GM21447 (cell line): ENCODE measurements around the gene EDARADD.
"Not testable (repeated sequence)": the region's sequence is repeated elsewhere in the genome, so short reads cannot be mapped to it uniquely, and the experiment has no call there.

Experiments used
- ATAC-seq: cut with Tn5 transposase; IDR thresholded peaks from one replicate; pipeline ENCODE4 v1.9.1; 2021; ENCODE audit not compliant: unreplicated experiment

Gene EDARADD

DNA sequence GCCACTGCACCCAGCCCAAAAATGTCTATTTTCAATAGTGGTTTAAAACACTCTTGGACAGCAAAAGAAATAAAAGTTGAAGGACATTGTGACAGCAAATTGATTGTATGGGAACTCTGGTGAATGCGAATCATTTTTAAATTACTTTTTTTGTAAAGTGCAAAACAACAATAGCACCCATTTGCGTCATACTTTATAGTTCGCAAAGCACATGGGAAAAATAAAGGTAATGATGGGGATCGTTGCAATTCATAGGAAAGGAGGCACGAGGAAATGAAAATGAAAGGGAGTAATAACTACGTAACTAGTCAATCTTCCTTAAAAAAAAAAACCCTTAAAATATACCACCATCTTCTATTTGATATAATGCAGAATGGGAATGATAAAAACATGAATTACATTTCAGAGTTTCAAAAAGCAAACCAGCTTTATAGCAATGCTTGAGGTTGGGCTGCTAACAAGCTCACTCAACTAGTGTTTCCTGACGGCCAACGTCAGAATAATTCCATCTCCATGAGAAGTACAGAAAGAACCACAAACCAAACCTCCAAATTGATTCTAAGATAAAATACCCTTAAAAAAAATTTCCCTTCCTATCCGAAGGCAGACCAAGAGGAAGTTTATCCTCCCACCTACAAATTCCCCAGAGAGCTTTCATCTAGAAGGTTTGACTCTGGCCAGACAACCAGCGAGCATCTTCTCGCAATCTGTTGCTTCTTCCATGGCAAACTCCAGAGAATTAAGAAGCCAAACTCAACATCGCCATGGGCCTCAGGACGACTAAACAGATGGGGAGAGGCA lies at the start of gene EDARADD:
Gene EDARADD, plus strand, starts transcription at position 606 of the 801 bp plus-strand sequence. Its CDS starts 159 bp downstream, at position 765.
- no peak for ATAC-seq

DNA sequence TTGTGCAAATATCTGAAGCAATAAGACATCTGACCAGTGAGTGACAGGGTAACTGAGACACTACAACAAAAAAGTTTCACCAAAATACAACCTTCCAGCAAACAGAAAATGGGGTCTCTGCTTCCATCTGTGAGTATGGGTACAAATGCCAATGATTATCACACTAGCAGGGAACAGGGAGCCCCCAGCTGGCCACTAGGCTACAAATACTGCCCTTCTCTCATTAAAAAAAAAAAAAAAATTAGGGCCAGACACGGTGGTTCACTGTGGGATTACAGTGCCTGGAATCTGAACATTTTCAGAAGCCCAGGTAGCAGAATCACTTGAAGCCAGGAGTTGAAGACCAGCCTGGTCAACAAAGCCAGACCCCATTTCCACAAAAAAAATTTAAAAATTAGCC lies 48.4 kb upstream of the EDARADD start:
- no peak for ATAC-seq

DNA sequence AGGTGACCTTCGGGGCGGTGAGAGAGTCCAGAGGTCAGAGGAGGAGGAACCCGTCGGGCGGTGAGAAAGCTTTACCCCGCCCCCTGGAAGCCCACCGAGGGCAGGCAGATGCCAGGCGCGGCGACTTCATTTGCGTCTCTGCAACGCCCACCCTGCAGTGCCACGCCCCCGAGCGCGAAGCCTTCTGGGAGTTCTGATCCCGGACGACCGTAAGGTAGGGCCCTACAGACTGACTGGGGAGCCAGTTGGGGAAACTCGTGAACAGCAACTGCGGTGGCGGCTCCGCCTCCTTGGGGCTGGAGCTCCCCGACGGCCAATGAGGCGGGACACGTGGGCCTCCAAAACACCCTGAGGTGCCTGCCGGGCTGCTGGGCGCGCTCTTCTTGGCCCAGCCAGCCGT lies 46.0 kb upstream of the EDARADD start:
- no peak for ATAC-seq

DNA sequence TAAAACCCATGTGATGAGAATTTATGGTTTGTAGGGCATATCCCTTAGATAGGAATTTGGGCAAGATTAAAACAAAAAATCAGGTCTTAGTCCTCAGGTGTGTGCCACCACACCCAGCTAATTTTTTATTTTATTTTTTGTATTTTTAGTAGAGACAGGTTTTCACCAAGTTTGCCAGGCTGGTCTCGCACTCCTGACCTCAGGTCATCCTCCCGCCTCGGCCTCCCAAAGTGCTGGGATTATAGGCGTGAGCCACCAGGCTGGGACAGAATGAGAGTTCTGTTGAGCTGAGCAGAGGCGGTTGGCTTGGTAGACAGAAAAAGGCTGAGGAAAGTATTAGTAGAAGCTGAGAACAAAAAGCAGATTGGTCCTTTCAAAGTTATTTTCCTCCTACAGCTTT lies 43.8 kb upstream of the EDARADD start:
- ATAC-seq = no peak

DNA sequence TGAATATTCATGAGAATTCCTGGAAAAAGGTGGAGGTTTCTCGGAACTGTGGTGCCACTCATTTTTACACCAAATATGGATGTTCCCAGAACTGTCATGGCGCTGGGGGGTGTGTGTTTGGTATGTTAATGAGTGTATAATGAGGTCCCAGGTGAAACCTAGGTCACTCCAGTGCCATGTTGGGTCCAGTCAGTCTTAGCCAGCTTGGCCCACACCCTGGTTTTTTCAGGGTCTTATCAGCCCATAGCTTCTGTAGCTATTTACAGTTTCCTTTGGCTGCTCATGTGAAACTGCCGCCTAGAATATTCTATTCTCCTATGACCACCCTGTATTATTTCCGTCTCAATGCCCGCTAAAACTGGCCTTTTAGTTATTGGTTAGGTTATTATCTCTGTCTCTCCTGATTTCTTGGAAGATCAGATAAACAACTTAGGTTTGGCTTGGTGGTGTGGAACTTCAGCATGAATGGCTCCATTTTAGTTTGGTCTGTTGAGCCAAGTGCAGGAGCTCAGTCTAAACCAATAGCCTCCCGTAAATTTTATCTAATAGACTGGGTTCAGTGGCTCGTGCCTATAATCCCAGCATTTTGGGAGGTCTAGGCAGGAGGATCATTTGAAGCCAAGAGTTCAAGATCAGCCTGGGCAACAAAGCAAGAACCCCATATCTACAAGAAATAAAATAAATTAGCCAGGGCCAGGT lies 42.1 kb upstream of the EDARADD start:
- no peak for ATAC-seq

DNA sequence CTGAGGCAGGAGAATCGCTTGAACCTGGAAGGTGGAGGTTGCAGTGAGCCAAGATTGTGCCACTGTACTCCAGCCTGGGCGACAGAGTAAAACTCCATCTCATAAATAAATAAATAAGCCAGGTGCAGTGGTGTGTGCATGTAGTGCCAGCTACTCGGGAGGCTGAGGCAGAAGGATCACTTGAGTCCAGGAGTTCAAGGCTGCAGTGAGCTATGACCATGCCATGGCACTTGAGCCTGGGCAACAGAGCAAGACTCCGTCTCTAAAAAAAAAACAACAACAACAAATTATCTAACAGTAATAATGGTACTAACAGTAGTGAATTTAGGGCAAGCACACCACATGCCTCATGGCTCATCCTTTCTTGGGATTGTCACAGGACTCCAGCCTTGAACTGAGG lies 41.3 kb upstream of the EDARADD start:
- not testable (repeated sequence) for ATAC-seq

DNA sequence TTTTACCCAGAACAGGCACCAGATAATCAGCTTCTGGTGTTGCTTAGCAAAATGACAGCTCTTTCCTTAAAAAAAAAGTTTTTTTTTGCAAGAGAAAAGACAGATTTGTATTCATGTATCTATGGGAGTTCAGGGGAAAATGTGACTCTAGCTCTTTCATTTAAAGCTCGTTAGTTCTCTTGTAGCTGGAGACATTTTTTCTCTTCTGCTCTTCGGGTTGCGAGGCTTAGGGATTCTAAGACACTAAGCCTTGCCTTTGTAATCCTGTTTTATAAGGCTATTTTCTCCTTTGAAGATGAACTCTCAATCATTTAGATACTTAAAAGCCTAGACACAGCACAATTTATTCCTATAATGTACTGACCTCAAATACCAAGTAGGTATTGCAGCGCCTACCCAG lies 40.3 kb upstream of the EDARADD start:
- ATAC-seq = no peak

DNA sequence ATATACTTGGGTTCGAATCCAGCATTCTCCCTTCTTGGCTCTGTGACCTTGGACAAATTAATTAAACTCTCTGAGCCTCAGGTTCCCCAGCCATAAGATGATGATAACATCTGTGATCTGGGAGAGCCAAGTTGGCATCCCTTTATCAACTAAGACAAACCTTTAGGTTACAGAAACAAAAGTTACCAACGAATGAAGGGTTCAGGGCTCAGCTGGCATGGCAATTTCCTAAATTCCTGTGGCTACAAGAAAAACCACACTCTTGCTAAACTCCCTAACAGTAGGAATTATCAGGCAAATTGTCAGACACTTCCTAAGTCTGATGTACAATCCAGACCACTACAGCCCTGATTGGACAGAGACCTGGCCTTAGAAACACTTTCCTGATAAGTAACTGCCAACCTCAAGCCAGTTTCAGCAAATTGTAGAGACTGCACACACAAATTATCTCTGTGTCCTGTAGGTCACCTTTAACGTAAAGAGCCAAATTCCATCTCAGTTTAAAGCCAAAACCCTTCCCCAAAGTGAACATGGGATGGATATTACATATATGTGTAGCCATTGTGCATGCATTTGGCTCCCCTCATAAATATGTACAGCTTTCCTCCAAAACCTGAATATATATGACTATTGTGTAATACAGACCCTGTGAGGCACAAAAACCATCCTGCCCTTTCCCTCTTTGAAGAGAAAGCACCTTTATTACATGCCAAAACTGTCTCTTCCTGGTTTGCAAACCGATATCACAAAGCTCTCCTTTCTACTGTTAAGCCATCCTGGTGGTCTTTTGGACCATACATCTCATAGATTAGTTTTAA lies 39.5 kb upstream of the EDARADD start:
- no peak for ATAC-seq

DNA sequence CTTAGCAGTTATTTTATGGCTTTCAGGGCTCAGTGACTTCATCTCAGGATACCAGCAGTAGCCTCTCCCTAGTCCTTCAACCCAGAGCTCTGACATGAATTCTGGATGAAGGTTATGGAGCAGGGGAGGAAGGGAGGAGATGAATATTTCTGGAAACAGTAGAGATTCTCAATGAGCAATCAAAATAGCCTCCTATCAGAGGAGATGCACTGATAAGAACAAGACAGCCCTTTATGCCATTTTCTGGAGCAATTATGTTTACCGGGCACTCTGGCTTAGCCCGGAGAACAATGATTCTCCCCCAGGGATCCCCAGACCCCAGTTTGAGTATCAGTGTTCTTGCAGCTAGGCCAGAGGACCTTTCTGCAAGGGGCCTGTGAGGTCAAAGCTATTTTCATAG lies 37.9 kb upstream of the EDARADD start:
- no peak for ATAC-seq

- ATAC-seq = no peak
These were observed 32.0 kb upstream of the EDARADD start for GRCh38 chr1:236361909-236362590.

DNA sequence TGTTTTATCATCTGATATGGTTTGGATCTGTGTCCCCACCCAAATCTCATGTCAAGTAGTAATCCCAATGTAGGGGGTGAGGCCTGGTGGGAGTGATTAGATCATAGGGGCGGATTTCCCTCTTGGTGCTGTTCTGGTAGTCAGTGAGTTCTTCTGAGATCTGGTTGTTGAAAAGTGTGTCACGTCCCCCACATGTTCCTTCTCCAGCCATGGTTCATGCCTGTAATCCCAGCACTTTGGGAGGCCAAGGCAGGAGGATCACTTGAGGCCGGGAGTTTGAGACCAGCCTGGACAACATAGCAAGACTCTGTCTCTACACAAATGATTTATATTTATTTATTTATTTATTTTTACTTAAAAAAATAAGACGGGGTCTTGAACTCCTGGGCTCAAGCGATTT lies 30.8 kb upstream of the EDARADD start:
- ATAC-seq = no peak

GRCh38 chr1:236365999-236366570 lies 28.0 kb upstream of the EDARADD start:
- ATAC-seq = no peak

DNA sequence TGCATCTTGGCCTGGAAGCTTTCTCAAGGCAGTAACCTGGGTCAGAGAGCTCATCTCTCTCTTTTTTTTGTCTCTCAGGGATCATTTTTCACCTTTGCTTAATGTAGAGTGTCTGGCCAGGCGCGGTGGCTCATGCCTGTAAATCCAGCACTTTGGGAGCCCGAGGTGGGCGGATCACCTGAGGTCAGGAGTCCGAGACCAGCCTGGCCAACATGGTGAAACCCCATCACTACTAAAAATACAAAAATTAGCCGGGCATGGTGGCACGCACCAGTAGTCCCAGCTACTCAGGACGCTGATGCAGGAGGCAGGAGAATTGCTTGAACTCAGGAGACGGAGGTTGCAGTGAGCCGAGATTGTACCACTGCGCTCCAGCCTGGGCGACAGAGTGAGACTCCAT lies 27.4 kb upstream of the EDARADD start:
- ATAC-seq = not testable (repeated sequence)

- no peak for ATAC-seq
These were observed 23.7 kb upstream of the EDARADD start for GRCh38 chr1:236370420-236370819.

- no peak for ATAC-seq
These were observed 23.0 kb upstream of the EDARADD start for GRCh38 chr1:236371083-236371482.

- no peak for ATAC-seq
These were observed 16.1 kb upstream of the EDARADD start for GRCh38 chr1:236377832-236378535.

GRCh38 chr1:236381565-236382158 lies 12.4 kb upstream of the EDARADD start:
- ATAC-seq = no peak

GRCh38 chr1:236388332-236388731 lies 5.8 kb upstream of the EDARADD start:
- no peak for ATAC-seq

DNA sequence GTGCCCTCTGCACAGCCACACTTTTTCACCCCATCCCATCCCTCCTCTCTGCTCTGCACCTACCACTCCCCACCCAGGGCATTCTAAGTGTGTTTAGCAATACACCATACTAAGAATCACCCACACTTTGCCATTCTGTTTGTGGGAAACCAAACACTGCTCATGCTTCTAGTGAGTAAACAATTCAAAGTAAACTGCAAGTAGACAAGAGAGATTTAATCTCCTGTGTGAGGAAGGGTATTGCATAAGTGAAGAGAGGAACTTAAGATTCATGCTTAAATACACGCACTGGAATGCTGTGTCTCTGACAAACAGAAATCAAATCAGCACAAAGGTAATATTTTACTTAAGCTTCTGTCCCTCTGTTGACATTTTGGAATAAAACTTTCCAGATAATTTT lies 4.8 kb upstream of the EDARADD start:
- no peak for ATAC-seq

GRCh38 chr1:236391008-236391407 lies 3.1 kb upstream of the EDARADD start:
- no peak for ATAC-seq
